ENCODE data around the gene MAPK9.

MAPK9 gene

GRCh38 chr5:180238631-180239030 is 53.3 kb downstream of the MAPK9 start:
- peaks cover 8% of the 10 kb centered on the region for H3K36me3 ChIP-seq (ENCODE audit: control insufficient read depth, insufficient read depth, low read length)
- WGBS, 2 experiments: 95 to 98% methylated on average over 2 of the region's 2 CpGs

GRCh38 chr5:180235846-180236245 is 56.0 kb downstream of the MAPK9 start:
- H3K4me3 ChIP-seq (ENCODE audit: insufficient read depth, low read depth, low read length): no peak overlapping the region
- 82 to 100% methylated on average over 1 of the region's 1 CpG for WGBS, 2 experiments
- no peaks in the 10 kb centered on the region for H3K9me3 ChIP-seq (ENCODE audit: control insufficient read depth, low read length)

More at GRCh38 chr5:180238631-180239030, 53.3 kb downstream of the MAPK9 start:
- Histone ChIP-seq H3K4me1 (ENCODE audit: control insufficient read depth, insufficient read depth, low read length) (no peaks in the 10 kb centered on the region), H3K27ac (ENCODE audit: insufficient read depth, low read depth, low read length, poor library complexity, severe bottlenecking) (no peak overlapping the region), H3K9me3 (ENCODE audit: control insufficient read depth, low read length) (no peaks in the 10 kb centered on the region), H3K27me3 (ENCODE audit: control insufficient read depth, insufficient read depth, low read length, poor library complexity, severe bottlenecking) (no peaks in the 10 kb centered on the region), H3K4me3 (ENCODE audit: insufficient read depth, low read depth, low read length) (no peak overlapping the region)

GRCh38 chr5:180235077-180235476 is 56.8 kb downstream of the MAPK9 start:
- peaks cover 3% of the 10 kb centered on the region for H3K36me3 ChIP-seq (ENCODE audit: control insufficient read depth, insufficient read depth, low read length)

More at GRCh38 chr5:180235846-180236245, 56.0 kb downstream of the MAPK9 start:
- peaks cover 8% of the 10 kb centered on the region for H3K36me3 ChIP-seq (ENCODE audit: control insufficient read depth, insufficient read depth, low read length)
- H3K27ac ChIP-seq (ENCODE audit: insufficient read depth, low read depth, low read length, poor library complexity, severe bottlenecking): no peak overlapping the region
- no peaks in the 10 kb centered on the region for H3K4me1 ChIP-seq (ENCODE audit: control insufficient read depth, insufficient read depth, low read length)
- no peaks in the 10 kb centered on the region for H3K27me3 ChIP-seq (ENCODE audit: control insufficient read depth, insufficient read depth, low read length, poor library complexity, severe bottlenecking)

DNA sequence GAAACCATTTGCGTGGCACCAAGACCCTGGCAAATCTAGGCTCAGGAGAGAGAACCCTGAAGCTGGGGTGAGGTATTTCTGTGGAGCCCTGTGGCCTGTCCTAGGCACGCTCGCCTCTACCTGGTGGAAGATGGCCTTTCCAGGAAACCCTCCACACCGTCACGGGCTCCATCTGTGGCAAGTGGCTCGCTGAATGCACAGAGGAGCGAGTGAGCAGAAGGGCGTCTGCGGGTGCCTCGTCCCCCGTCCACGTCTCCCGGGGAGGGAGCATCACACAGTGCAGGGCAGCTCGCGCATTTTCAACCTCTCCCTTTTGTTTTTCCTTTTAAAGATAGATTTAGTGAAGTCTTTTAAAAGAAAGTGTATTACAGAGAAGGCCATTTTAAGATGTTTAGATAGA is 57.6 kb downstream of the MAPK9 start:
- 90 to 92% methylated on average over 15 of the region's 15 CpGs for WGBS, 2 experiments
- no peaks in the 10 kb centered on the region for H3K9me3 ChIP-seq (ENCODE audit: control insufficient read depth, low read length)
- H3K36me3 ChIP-seq (ENCODE audit: control insufficient read depth, insufficient read depth, low read length): peaks cover 2% of the 10 kb centered on the region
- H3K4me1 ChIP-seq (ENCODE audit: control insufficient read depth, insufficient read depth, low read length): no peaks in the 10 kb centered on the region
- no peak overlapping the region for H3K4me3 ChIP-seq (ENCODE audit: insufficient read depth, low read depth, low read length)
- H3K27ac ChIP-seq (ENCODE audit: insufficient read depth, low read depth, low read length, poor library complexity, severe bottlenecking): no peak overlapping the region
- no peaks in the 10 kb centered on the region for H3K27me3 ChIP-seq (ENCODE audit: control insufficient read depth, insufficient read depth, low read length, poor library complexity, severe bottlenecking)

More at GRCh38 chr5:180235077-180235476, 56.8 kb downstream of the MAPK9 start:
- WGBS, 2 experiments: 46 to 54% methylated on average over 5 of the region's 5 CpGs
- no peak overlapping the region for H3K4me3 ChIP-seq (ENCODE audit: insufficient read depth, low read depth, low read length)
- no peak overlapping the region for H3K27ac ChIP-seq (ENCODE audit: insufficient read depth, low read depth, low read length, poor library complexity, severe bottlenecking)
- H3K9me3 ChIP-seq (ENCODE audit: control insufficient read depth, low read length): no peaks in the 10 kb centered on the region
- no peaks in the 10 kb centered on the region for H3K4me1 ChIP-seq (ENCODE audit: control insufficient read depth, insufficient read depth, low read length)
- no peaks in the 10 kb centered on the region for H3K27me3 ChIP-seq (ENCODE audit: control insufficient read depth, insufficient read depth, low read length, poor library complexity, severe bottlenecking)

- Histone ChIP-seq H3K36me3 (ENCODE audit: control insufficient read depth, insufficient read depth, low read length) (no peaks in the 10 kb centered on the region), H3K9me3 (ENCODE audit: control insufficient read depth, low read length) (no peaks in the 10 kb centered on the region), H3K4me3 (ENCODE audit: insufficient read depth, low read depth, low read length) (no peak overlapping the region), H3K4me1 (ENCODE audit: control insufficient read depth, insufficient read depth, low read length) (no peaks in the 10 kb centered on the region), H3K27me3 (ENCODE audit: control insufficient read depth, insufficient read depth, low read length, poor library complexity, severe bottlenecking) (no peaks in the 10 kb centered on the region), H3K27ac (ENCODE audit: insufficient read depth, low read depth, low read length, poor library complexity, severe bottlenecking) (no peak overlapping the region)
- WGBS, 2 experiments: 95% methylated on average over 10 to 11 of the region's 11 CpGs
These were observed 58.2 kb downstream of the MAPK9 start for GRCh38 chr5:180233729-180234128.

DNA sequence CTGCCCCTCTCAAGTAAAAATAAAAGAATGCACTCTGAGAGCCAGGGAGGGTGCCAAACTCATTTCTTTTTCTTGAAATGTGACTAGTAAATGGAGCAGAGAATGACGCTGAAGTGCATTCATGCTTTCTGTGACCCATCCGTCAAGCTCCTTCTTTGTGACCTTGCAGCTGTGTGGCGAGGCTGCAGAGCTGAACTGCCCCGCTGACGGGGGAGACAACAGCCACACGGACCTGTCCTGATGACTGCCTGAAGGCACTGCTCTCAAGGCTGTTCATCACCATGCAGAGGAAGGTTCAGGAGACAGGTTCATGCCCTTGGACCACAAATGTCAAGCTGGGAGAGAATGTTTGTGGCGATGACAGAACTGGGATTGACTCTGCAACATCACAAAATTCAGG is 61.9 kb downstream of the MAPK9 start:
- no peaks in the 10 kb centered on the region for H3K27me3 ChIP-seq (ENCODE audit: control insufficient read depth, insufficient read depth, low read length, poor library complexity, severe bottlenecking)
- no peaks in the 10 kb centered on the region for H3K4me1 ChIP-seq (ENCODE audit: control insufficient read depth, insufficient read depth, low read length)
- H3K36me3 ChIP-seq (ENCODE audit: control insufficient read depth, insufficient read depth, low read length): no peaks in the 10 kb centered on the region
- H3K27ac ChIP-seq (ENCODE audit: insufficient read depth, low read depth, low read length, poor library complexity, severe bottlenecking): no peak overlapping the region
- H3K9me3 ChIP-seq (ENCODE audit: control insufficient read depth, low read length): no peaks in the 10 kb centered on the region
- H3K4me3 ChIP-seq (ENCODE audit: insufficient read depth, low read depth, low read length): no peak overlapping the region
- 87 to 91% methylated on average over 7 of the region's 7 CpGs for WGBS, 2 experiments

- H3K4me3 ChIP-seq (ENCODE audit: insufficient read depth, low read depth, low read length): no peak overlapping the region
- 92 to 94% methylated on average over 11 of the region's 11 CpGs for WGBS, 2 experiments
- H3K9me3 ChIP-seq (ENCODE audit: control insufficient read depth, low read length): no peaks in the 10 kb centered on the region
- H3K36me3 ChIP-seq (ENCODE audit: control insufficient read depth, insufficient read depth, low read length): no peaks in the 10 kb centered on the region
- H3K27me3 ChIP-seq (ENCODE audit: control insufficient read depth, insufficient read depth, low read length, poor library complexity, severe bottlenecking): no peaks in the 10 kb centered on the region
- H3K4me1 ChIP-seq (ENCODE audit: control insufficient read depth, insufficient read depth, low read length): no peaks in the 10 kb centered on the region
- H3K27ac ChIP-seq (ENCODE audit: insufficient read depth, low read depth, low read length, poor library complexity, severe bottlenecking): no peak overlapping the region
These were observed 69.8 kb downstream of the MAPK9 start for GRCh38 chr5:180222056-180222455.

DNA sequence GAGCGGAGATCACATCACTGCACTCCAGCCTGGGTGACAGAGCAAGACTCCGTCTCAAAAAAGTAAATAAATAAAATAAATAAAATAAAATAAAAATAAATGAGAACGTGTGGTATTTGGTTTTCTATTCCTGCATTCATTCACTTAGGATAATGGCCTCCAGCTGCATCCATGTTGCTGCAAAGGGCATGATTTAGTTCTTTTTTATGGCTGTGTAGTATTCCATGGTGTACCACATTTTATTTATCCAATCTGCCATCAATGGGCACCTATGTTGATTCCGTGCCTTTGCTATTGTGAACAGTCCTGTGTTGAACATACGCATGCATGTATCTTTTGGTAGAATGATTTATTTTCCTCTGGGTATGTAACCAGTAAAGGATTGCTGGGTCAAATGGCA is 74.1 kb downstream of the MAPK9 start:
- 84 to 86% methylated on average over 4 to 5 of the region's 5 CpGs for WGBS, 2 experiments
- no peak overlapping the region for H3K4me3 ChIP-seq (ENCODE audit: insufficient read depth, low read depth, low read length)
- no peaks in the 10 kb centered on the region for H3K4me1 ChIP-seq (ENCODE audit: control insufficient read depth, insufficient read depth, low read length)
- H3K9me3 ChIP-seq (ENCODE audit: control insufficient read depth, low read length): no peaks in the 10 kb centered on the region
- H3K27ac ChIP-seq (ENCODE audit: insufficient read depth, low read depth, low read length, poor library complexity, severe bottlenecking): no peak overlapping the region
- no peaks in the 10 kb centered on the region for H3K36me3 ChIP-seq (ENCODE audit: control insufficient read depth, insufficient read depth, low read length)
- H3K27me3 ChIP-seq (ENCODE audit: control insufficient read depth, insufficient read depth, low read length, poor library complexity, severe bottlenecking): no peaks in the 10 kb centered on the region

- H3K4me1 ChIP-seq (ENCODE audit: control insufficient read depth, insufficient read depth, low read length): no peaks in the 10 kb centered on the region
- no peak overlapping the region for H3K4me3 ChIP-seq (ENCODE audit: insufficient read depth, low read depth, low read length)
- H3K9me3 ChIP-seq (ENCODE audit: control insufficient read depth, low read length): no peaks in the 10 kb centered on the region
- H3K27me3 ChIP-seq (ENCODE audit: control insufficient read depth, insufficient read depth, low read length, poor library complexity, severe bottlenecking): no peaks in the 10 kb centered on the region
- 94 to 97% methylated on average over 14 to 15 of the region's 15 CpGs for WGBS, 2 experiments
- H3K27ac ChIP-seq (ENCODE audit: insufficient read depth, low read depth, low read length, poor library complexity, severe bottlenecking): no peak overlapping the region
- H3K36me3 ChIP-seq (ENCODE audit: control insufficient read depth, insufficient read depth, low read length): no peaks in the 10 kb centered on the region
These were observed 75.2 kb downstream of the MAPK9 start for GRCh38 chr5:180216646-180217171.

DNA sequence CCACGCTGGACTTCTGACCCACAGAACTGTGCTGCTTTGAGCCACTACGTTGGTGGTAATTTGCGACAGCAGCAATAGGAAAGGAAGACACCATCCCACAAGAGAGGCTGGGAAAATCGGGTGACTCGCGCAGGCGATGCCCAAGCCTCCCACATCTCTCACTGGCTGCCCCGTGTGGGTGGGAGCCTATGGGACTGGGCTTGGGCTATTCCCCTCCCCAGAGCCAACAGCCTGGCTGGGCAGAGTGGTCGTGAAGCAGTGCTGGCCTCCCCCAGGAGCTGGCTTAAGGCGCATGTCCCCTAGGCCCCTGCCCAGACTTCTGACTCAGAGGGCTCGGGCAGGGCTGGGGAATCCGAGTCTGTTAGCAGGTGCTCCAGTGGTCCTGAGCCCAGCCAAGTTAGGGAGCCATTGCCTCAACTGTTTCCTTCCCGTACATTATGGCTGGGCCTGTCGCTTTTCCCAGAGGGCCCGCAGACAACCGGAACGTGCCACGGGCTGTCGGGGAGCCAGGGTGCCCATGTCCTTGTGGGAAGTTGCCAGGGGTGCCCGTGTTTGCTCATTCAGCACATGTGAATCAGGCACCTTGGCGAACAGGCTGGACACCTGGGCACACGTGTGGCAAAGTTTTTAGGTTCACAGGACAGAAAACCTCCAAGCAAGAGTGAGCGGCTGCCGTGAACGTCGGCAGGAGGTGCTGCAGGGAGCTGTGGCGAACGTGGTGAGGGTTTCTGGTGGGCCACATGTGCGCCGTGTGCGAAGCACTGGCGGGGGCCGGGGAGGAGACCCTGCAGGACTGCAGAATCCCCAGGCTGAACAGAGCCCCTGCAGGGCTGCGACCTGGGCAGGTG is 75.9 kb downstream of the MAPK9 start:
- no peak overlapping the region for H3K4me3 ChIP-seq (ENCODE audit: insufficient read depth, low read depth, low read length)
- no peaks in the 10 kb centered on the region for H3K9me3 ChIP-seq (ENCODE audit: control insufficient read depth, low read length)
- H3K27ac ChIP-seq (ENCODE audit: insufficient read depth, low read depth, low read length, poor library complexity, severe bottlenecking): no peak overlapping the region
- no peaks in the 10 kb centered on the region for H3K36me3 ChIP-seq (ENCODE audit: control insufficient read depth, insufficient read depth, low read length)
- no peaks in the 10 kb centered on the region for H3K4me1 ChIP-seq (ENCODE audit: control insufficient read depth, insufficient read depth, low read length)
- 94 to 95% methylated on average over 34 of the region's 34 CpGs for WGBS, 2 experiments
- no peaks in the 10 kb centered on the region for H3K27me3 ChIP-seq (ENCODE audit: control insufficient read depth, insufficient read depth, low read length, poor library complexity, severe bottlenecking)
